Activated T-cell treated with anti-CD3 and anti-CD28 coated beads for 24 hours (primary cell): ENCODE data around the gene ACO2.

Source experiments
- DNase-seq: peaks from one replicate; pipeline ENCODE4 v3.0.0-alpha.2; 2020; ENCODE audit warnings: low read depth

ACO2 gene

DNA sequence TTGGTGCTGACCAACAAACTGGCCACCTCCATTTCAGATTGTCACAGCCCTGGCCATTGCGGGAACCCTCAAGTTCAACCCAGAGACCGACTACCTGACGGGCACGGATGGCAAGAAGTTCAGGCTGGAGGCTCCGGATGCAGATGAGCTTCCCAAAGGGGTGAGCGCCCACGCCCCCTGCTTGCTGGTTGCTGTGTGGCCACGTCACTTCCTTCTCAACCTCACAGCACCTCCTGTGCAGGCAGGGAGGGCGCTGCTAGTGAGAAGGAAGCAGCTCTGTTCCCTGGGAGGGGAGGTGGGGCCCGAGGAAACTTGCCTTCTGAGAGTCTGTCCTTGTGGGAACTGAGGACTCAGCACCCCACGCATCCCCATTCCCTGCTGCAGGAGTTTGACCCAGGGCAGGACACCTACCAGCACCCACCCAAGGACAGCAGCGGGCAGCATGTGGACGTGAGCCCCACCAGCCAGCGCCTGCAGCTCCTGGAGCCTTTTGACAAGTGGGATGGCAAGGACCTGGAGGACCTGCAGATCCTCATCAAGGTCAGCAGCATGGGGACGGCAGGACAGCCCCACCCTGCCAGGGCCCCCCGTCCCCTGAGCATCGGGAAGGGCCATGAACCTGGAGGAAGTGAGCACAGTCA is 56.0 kb downstream of the ACO2 start:
- DNase-seq: peak; percentile 54

DNA sequence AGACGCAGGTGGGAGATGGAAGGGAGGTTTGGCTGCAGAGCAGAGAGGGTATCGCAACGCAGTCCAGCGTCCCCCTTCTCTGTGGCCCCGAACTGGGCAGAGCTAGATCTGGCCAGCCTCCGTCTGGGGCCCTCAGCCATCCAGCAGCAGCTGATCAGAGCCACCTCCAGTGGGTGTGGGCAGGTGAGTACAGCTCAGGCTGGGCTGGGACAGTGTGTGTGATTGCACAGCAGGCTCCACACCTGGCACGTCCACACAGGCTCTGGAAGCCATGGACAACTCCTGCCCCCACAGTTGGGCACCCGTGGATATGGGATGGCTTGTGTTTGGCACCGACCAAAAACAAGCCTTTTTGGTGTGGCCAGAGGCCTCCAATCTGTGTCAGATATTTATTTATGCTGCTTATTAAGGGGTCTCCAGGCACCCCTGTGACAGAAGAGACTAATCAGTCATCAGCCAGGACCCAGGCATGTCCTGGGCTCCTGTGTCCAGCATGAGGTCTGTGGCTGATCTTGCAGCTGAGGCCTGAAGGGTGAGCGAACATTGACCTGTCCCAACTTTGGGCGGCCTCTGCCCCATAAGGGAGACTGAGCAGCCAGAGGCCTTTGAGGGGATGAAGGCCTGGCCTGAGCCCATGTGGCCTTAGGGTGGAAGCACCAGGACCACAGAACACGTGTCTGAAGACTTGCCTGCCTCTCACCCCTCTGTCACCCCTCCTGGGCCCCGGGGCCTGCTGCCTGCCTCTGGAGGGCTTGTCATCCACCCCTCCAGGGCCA is 56.7 kb downstream of the ACO2 start:
- no peak for DNase-seq

DNA sequence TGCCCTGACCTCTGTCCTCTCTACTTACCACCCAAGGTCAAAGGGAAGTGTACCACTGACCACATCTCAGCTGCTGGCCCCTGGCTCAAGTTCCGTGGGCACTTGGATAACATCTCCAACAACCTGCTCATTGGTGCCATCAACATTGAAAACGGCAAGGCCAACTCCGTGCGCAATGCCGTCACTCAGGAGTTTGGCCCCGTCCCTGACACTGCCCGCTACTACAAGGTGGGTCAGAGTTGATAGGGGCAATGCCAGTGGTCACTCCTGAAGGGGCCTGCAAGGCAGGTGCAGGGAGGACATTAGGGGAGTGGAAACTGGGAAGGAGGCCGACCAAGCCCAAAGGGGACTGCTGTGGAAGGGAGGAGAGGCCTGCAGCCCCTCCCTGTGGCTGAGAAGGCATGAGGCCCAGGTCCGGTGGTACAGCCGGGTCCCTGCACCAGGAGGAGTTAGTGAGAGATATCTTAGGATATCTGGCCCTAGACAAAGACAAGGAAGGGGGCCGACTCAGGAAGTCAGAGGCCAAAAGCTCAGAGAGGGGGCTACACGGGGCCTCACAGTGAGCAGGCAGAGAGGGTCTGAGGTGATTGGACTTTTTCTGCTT is 57.4 kb downstream of the ACO2 start:
- no peak for DNase-seq

DNA sequence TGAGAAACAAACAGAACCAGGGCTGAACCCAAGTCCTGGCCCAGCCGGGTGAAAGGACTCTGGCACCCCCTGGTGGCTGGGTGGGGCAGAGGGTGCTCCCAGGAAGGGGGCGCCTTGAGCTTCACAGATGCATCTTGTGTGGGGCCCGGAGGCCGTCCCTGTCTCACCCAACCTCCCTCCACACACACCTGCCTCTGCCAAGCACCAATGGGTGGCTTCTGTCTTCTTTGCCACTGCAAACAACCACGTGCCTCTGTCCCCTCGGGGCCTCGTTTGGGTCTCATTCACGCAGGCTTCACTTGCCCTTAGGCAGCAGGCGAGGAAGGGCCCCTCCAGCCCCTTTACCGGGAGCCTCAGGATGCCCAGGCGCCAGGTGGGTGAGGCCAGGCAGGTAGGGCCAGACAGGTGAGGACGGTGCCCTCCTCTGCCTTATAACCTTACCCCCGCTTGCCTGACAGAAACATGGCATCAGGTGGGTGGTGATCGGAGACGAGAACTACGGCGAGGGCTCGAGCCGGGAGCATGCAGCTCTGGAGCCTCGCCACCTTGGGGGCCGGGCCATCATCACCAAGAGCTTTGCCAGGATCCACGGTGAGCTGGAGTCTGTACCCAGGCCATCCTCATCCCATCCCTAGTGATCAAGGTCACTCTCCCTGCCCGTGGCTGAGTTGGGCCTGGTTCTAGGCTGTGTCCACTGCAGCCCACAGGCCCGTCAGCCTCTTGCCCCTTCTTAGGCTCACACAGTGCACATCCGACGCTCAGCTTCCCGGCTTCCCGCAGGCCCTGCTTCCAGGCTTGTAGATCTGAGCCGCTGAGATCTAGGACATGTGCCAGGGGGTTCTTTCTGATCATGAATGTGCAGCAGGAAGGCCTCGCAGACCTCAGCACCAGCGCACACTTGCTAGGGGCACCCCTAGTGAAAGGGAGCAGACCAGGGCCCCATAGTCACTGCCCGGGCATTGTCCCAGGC is 58.2 kb downstream of the ACO2 start:
- peak; percentile 58 for DNase-seq

DNA sequence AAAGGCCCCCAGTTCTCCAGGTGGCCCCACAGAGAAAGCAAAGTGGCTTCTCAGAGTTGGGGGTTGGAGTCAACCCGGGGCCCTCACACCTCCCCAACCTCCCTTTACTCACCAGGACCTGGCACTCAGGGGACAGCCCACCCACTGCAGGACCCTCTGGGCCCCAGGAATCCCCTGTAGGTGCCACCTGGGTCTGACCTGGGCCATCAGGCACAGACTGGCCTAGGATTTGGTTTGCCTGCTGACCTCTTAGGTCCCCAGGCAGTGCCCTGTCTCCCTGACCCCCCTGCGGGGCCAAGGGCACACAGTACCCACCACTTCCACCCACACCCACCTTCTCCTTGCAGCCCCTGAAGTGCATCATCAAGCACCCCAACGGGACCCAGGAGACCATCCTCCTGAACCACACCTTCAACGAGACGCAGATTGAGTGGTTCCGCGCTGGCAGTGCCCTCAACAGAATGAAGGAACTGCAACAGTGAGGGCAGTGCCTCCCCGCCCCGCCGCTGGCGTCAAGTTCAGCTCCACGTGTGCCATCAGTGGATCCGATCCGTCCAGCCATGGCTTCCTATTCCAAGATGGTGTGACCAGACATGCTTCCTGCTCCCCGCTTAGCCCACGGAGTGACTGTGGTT is 59.3 kb downstream of the ACO2 start:
- no peak for DNase-seq

DNA sequence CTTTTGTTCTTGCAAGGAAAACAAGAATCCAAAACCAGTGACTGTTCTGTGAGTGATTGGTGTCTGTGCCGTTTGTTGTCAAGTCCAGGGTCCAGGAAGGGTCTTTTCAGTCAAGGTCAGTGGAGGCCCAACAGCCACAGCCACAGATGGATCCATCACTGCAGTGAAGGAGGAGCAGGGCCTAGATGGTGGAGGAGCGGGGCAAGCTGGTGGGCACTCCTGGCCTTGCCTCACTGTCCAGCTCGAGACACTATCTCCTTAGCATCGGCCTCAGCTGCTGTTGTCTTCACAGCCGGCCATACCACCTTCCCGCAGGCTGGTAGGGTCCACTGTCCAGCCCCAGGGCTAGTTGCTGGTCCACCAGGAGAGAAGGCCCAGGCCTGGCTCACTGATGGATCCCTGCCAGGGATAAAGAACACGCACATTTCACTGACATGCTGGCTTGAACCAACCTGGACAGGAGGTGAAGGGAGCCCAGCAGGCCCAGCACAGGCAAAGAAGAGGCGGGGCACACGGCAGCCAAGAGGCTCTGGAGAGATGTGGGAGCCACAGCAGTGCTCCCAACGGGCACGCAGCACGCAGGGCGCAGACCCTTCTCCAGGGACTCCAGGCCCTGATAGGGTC is 60.1 kb downstream of the ACO2 start:
- no peak for DNase-seq

DNA sequence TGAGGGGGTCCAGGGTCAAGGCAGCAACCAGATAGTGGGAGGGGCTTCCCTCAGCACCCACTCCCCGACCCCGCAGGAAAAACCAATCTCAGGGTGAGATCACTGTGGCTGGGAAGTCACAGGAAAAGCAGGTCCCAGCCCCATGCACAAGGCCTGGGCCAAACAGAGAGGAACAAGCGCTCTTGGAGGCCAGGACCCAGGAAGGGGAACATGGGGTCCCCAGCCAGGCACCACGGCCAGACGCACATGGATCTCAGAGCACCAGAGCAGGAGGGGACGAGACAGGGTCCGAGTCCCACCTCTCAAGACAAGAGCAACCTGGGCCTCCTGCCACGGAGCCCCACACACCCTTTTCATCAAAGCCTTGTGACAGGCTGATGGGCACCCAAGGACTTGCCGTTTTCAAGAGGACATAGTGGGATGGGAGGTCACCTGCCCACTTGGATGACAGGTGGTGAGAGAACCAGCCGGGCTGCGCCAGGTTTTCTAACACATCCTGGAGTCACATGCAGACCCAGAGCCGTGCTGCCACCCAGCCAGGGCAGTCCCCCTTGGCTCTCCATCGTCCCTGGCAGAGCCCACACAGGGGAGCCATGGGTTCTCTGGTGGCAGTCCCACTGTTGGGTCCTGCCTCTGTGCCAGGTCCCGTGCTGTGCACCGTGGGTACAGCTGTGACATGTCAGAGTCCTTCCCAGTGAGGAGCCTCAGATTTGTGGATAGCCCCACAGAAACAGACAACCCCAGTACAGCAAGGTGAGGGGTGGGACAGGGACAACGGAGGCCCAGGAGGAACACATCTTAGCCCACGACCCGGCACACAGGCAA is 62.2 kb downstream of the ACO2 start:
- no peak for DNase-seq

DNA sequence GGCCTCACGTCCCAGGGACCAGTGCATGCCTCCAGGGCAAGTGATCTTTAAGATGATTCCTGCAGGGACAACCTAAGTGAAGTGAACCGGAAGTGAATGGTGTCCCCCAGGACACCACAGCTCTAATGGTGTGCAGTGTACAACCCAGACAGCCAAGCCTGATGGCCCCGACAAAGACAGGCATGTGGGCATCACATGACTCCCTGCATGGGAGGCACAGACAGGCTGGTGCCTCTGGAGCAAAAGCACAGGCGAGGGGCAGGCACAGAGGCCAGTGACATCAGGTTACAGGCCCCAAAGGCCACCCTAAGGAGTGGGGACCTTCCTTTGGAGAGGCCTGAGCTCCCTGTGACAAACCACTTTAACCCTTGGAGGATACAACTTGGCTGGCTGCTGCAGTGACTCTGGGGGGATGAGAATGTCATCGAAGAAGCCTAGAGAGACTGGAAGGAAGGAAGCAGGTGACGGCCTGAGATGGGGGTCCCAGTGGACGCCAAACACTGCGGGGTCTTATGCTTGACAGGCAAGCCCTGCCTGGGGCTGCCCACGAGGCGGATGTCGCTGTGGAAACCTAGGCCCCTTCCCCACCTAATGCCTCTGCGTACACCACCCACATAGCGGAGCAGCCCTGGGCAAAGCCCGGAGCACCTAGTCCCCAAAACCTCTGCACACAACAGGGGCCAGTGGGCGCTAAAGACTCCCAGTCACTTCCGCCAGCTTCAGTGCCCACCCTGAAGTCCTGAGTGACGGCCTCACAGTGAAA is 63.0 kb downstream of the ACO2 start:
- DNase-seq: no peak

DNA sequence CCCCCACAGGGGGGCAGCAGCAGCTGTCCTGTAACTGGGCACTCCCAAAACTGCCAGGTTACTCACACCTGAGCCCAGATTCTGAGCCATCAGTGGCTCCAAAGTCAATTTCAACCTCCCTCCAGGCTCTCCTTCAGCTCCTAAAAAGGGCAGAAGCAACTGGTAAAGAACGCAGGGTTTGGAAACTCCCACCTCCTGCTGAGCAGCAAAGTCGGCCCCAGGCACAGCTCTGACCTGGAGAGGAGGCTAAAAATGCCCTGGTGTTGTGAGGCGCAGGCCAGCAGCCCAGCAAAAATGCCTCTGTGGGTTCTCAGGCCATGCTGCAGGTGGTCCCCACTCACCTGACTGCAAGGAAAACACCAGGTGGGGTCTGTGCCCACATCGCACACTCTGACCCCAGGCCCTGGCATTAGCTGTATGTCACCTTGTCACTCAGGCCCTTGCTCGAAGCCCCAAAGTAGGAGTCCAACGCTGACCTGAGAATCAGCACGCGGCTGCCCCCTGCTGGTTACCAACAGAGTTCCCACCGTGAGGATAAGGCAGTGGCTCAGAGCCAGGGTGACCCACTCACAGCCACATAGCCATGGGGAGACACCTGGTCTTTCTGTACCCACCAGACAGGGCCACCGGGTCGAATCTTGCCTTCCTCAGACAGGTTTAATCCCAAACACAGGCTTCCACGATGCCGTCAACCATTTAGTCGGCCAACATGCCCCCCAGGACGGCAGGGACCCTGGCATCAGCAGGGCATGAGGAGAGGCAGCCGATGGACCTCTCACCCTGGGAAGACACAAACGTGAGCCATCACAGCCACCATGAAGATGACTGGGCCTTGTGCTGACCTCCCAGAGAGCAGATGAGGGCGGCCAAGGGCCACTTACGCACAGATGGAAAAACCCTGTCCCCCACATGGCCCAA is 64.2 kb downstream of the ACO2 start:
- DNase-seq: peak; percentile 44

DNA sequence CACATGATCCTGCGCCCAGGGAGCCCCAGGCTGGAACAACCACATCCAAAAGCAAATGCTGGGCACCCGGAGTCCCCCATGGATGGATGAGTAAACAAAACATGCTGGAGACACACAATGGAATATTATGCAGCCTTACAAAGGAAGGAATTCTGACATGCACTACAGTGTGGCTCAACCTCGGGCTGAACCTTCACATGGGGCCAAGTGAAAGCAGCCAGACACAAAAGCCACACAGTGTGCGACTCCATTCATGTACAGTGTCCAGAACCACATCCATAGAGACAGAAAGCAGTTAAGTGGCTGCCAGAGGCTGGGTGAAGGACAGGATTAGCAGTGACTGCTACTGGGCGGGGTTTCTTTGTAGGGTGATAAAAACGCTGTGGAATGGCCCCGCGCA is 65.3 kb downstream of the ACO2 start:
- DNase-seq: no peak

DNA sequence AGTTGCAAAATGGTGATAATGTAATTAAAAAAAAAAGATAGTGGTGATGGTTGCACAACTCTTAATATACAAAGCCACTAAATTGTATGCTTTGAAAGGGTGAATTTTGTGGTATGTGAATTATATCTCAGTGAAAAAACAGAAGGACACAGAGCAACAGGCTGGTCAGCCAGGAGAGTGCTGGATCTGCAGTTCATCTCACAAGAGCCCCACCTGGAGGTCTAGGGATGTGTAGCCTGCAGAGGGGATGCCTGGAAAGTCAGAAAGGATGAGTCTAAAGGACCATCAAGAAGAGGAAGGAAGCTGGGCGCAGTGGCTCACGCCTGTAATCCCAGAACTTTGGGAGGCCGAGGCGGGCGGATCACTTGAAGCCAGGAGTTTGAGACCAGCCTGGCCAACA is 66.3 kb downstream of the ACO2 start:
- DNase-seq: no peak

DNA sequence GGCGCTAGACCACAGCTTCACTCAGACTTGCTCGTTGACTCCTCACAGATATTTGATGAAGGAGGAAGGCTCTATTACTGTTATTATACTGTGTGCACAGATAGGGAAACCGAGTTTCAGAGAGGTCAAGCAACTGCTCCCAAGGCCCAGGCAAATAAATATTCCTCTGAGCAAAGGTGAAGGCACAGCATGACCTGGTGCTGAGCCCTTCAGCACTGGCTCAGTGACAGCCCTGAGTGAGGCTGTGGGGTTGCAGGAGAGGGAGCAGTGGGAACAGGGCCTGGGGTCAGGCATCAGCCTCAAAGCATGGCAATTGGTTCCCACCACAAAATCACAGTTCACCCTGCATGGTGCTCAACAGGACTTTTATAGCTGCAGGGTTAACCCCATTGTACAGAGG is 68.3 kb downstream of the ACO2 start:
- no peak for DNase-seq

DNA sequence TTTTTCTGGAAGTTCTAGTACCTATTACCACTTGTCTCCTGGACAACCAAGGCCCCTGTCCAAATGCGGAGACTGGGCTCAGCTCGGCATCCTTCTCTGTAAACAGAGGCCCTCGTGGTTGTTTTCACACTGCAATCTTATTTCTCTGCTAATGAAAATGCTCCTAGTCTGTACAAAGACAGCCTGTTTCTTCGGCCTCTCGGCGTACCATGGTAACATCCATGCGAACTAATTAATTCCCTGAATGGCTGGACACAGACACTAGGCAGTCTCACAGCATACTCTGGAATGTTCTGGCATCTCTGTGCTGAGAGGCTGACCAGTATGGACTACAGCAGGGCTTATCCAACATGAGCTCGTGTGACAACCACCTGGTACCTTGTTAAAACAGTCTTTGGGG is 69.7 kb downstream of the ACO2 start:
- DNase-seq: no peak

DNA sequence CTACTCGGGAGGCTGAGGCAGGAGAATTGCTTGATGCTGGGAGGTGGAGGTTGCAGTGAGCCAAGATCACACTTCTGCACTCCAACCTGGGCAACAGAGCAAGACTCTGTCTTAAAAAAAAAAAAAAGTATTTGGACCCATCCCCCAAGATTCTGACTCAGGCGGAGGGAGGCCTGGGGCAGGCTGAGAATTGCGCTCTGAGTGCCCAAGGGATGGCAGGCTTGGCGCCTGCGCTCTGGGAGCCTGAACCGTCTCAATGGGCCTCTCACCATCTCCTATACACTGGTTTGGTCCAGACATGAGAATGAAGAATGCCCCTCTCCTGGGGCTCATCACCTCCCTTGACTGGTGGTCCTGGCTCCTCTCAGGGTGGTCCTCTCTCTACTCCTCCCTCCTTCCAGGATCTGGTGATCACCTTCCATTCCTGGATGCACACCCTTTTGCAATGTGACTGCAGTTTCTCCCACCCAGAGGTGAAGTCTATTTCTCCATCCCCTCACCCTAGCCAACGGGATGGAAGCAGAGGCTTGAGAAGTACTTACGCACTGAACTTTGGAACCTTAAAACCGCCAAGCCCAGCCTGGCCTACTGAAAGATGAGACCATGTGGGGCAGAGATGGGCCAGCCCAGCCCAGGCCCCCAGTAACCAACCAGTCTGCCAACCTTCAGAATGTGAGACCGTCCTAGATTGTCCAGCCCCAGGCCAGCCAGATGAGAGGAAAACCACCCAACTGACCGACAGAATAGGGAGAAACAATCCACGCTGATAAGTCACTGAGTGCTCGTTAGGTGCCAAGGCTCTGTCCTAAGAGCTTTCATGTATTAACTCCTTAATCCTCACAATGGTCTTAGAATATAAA is 70.5 kb downstream of the ACO2 start:
- DNase-seq: no peak

DNA sequence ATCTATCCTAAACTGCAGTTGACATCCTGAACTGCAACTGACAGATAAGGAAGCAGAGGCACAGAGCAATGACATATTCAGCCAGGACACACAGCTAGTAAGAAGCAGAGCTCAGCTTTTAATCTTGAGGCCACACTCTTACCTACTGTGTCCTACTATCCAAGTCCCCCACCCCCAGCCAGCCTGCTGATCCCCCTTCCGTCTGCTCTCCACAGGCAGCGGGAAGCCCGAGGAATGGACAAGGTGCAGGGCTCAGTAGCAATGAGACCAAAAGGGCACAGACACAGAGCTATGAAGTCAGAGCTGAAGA is 71.0 kb downstream of the ACO2 start:
- no peak for DNase-seq

DNA sequence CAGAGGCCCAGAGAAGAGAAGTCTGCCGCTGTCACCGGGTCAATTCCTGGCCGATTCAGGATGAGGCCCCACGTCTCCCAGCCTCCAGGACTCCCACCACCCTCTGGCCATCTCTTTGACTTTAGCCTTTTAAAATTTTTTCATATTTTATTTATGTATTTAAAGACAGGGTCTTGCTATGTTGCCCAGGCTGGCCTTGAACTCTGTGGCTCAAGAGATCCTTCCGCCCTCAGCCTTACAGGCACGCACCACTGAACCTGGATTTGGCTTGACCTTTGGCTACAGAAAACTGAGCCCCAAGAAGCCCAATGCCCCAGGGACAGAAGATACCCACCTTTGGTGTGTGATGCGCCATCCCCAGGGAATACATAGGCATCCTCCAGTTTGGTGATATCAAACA is 71.4 kb downstream of the ACO2 start:
- DNase-seq: no peak

DNA sequence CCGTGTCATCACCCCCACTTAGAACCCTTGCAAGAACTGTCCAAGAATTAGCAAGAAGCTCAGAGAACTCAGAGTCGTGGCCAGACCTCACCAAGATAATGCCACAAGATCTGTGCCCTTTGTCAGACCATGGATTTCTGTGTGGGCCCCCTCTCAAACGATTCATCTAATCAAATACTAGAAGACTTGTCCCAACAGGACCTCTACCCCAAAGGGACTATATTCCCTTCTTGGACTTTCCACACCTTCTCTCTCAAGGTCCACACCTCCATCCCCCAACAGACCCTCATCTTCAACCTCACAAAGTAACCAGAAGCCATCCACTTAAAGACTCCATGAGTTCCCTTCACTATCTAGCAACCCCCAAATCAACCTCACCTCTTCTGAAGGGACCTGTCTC is 72.6 kb downstream of the ACO2 start:
- DNase-seq: no peak

DNA sequence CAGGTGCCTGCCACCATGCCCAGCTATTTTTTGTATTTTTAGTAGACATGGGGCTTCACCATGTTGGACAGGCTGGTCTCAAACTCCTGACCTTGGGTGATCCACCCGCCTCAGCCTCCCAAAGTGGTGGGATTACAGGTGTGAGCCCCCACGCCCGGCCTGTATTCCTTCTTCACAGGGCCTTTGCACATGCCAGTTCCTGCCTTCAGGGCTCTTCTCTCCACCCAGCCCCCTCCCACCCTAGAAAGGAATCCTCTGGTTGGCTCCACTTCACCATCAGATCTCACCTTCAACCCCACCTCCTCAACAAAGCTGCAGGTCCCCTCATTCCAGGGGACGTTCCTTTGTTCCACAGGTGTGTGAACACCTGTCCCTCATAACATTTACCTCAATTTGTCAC is 73.3 kb downstream of the ACO2 start:
- no peak for DNase-seq
